ENCODE results near the gene CPM.
"Not testable (repeated sequence)": the region's sequence is repeated elsewhere in the genome, so short reads cannot be mapped to it uniquely, and the experiment has no call there.

CPM gene

GRCh38 chr12:68844788-68845695 lies 87.9 kb downstream of the CPM start:
- DNase-seq: no peak

GRCh38 chr12:68844318-68844745 lies 88.6 kb downstream of the CPM start:
- DNase-seq: no peak

- no peak for DNase-seq
Measured at GRCh38 chr12:68842784-68843567, 90.0 kb downstream of the CPM start.

- no peak for DNase-seq
Measured at GRCh38 chr12:68842123-68842522, 90.8 kb downstream of the CPM start.

- no peak for DNase-seq
Measured at GRCh38 chr12:68841717-68842116, 91.3 kb downstream of the CPM start.

- not testable (repeated sequence) for DNase-seq
Measured at GRCh38 chr12:68841175-68841574, 91.8 kb downstream of the CPM start.

- DNase-seq: no peak
Measured at GRCh38 chr12:68839183-68840147, 93.5 kb downstream of the CPM start.

- no peak for DNase-seq
Measured at GRCh38 chr12:68838046-68838886, 94.7 kb downstream of the CPM start.

GRCh38 chr12:68837215-68837614 lies 95.8 kb downstream of the CPM start:
- no peak for DNase-seq

GRCh38 chr12:68835333-68835908 lies 97.5 kb downstream of the CPM start:
- no peak for DNase-seq

GRCh38 chr12:68833508-68833907 lies 99.5 kb downstream of the CPM start:
- no peak for DNase-seq

GRCh38 chr12:68832504-68832867 lies 100.5 kb downstream of the CPM start:
- no peak for DNase-seq

- no peak for DNase-seq
Measured at GRCh38 chr12:68831751-68832503, 101.0 kb downstream of the CPM start.

GRCh38 chr12:68831272-68831671 lies 101.7 kb downstream of the CPM start:
- no peak for DNase-seq

- DNase-seq: no peak
Measured at GRCh38 chr12:68828672-68829068, 104.3 kb downstream of the CPM start.

- DNase-seq: no peak
Measured at GRCh38 chr12:68827895-68828671, 104.9 kb downstream of the CPM start.

- no peak for DNase-seq
Measured at GRCh38 chr12:68825569-68826217, 107.3 kb downstream of the CPM start.

- DNase-seq: no peak
Measured at GRCh38 chr12:68824597-68825250, 108.2 kb downstream of the CPM start.

GRCh38 chr12:68824131-68824530 lies 108.8 kb downstream of the CPM start:
- DNase-seq: no peak
